ENCODE data around the gene ETNPPL. TPM values are rescaled to one million over a fixed set of nuclear protein-coding genes. Genes with fewer than 3 reads are reported as not detected.

The ETNPPL gene
- total RNA-seq, 1 experiment from 2014 or later, result 0.66 TPM

DNA sequence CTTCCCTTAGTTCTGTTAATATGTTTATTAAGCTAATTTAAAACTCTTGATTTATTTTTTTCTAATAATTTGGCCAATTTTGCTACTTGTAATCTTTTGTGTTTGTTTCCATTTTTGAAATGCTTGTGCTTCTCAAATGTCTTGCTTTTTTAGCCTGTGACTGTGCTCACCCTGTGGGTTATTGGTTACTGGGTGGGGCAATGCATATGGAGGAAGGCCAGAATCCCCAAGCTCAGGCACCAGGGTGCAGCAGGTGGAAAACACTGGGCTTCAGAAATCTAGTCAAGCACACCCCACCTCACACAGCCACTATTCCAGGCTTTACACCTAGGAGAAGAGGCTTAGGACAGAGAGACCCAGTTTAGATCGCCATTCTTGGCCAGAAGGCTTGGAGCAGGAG is 33.1 kb downstream of the ETNPPL start (continued):
- TF ChIP-seq GABPB1 (CRISPR knock-in tag; IDR thresholded peaks at IDR 0.05) (no peak), ZNF317 (CRISPR knock-in tag; IDR thresholded peaks at IDR 0.05; ENCODE audit: borderline replicate concordance, low read depth) (no peak), TEAD4 (CRISPR knock-in tag; IDR thresholded peaks at IDR 0.05) (no peak), MYBL2 (CRISPR knock-in tag; IDR thresholded peaks at IDR 0.05) (no peak), ZNF232 (CRISPR knock-in tag; IDR thresholded peaks at IDR 0.05) (no peak), IRF2 (CRISPR knock-in tag; IDR thresholded peaks at IDR 0.05; ENCODE audit: borderline replicate concordance, low read depth) (no peak)

- DNase-seq (ENCODE audit: low spot score) (no peak), ATAC-seq (no peak)
- Mint-ChIP-seq H3K27ac (no peak overlapping the region), H3K9me3 (peaks cover 61% of the 10 kb centered on the region), H3K36me3 (peaks cover 41% of the 10 kb centered on the region), H3K4me1 (no peaks in the 10 kb centered on the region), H3K4me3 (no peak overlapping the region), H3K27me3 (ENCODE audit: low read depth) (peaks cover 5% of the 10 kb centered on the region)
- ChIA-PET POLR2A (no interaction called here), CTCF (no interaction called here)
- TF ChIP-seq ZNF396 (CRISPR knock-in tag; IDR thresholded peaks at IDR 0.05; ENCODE audit: borderline replicate concordance) (no peak), NFATC4 (CRISPR knock-in tag; IDR thresholded peaks at IDR 0.05) (no peak), ESRRA (CRISPR knock-in tag; IDR thresholded peaks at IDR 0.05; ENCODE audit: borderline replicate concordance) (no peak), NR2C2 (CRISPR knock-in tag; IDR thresholded peaks at IDR 0.05) (no peak), ZNF423 (CRISPR knock-in tag; IDR thresholded peaks at IDR 0.05) (no peak), EMX1 (CRISPR knock-in tag; IDR thresholded peaks at IDR 0.05) (no peak), MXD4 (CRISPR knock-in tag; IDR thresholded peaks at IDR 0.05; ENCODE audit: borderline replicate concordance) (no peak), ZNF219 (CRISPR knock-in tag; IDR thresholded peaks at IDR 0.05; ENCODE audit: borderline replicate concordance) (no peak), KAT7 (CRISPR knock-in tag; IDR thresholded peaks at IDR 0.05; ENCODE audit: borderline replicate concordance) (no peak), TEAD1 (CRISPR knock-in tag; IDR thresholded peaks at IDR 0.05) (no peak), SMAD3 (CRISPR knock-in tag; IDR thresholded peaks at IDR 0.05; ENCODE audit: borderline replicate concordance) (no peak)
Observed at GRCh38 chr4:108725457-108725856, 37.4 kb downstream of the ETNPPL start.

DNA sequence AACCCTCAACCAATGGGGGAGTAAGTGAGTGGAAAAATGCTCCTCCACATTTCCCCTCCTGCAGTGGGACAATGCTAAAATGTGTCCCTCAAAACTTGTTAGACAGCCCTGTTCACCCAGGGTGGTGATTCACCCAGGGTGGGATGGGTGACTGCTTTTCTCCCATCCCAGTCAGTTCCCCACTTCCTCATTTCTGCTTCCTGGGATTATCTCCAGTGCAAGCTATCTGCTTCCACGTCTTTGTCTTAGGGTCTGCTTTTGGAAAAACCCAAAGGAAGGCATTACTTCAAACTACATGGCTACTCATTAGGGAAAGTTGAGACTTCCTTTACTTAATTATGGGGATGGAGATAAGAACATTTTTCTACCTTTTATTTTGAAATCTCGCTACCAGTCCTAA is 45.5 kb downstream of the ETNPPL start:
- CTCF ChIA-PET, result no interaction called here
- Mint-ChIP-seq H3K4me1 (peaks cover 37% of the 10 kb centered on the region), H3K27ac (no peak overlapping the region), H3K27me3 (ENCODE audit: low read depth) (peaks cover 3% of the 10 kb centered on the region; the same call in 1 of the 2 replicates), H3K4me3 (no peak overlapping the region), H3K9me3 (peaks cover 27% of the 10 kb centered on the region), H3K36me3 (peaks cover 2% of the 10 kb centered on the region)
- POLR2A ChIA-PET, result no interaction called here
- ATAC-seq (no peak), DNase-seq (ENCODE audit: low spot score) (no peak)
- TF ChIP-seq JAZF1 (CRISPR knock-in tag; IDR thresholded peaks at IDR 0.05) (no peak), GRHL2 (CRISPR knock-in tag; IDR thresholded peaks at IDR 0.05; ENCODE audit: insufficient replicate concordance, severe bottlenecking) (no peak), ELF4 (CRISPR knock-in tag; IDR thresholded peaks at IDR 0.05; ENCODE audit: low read depth) (no peak), E2F1 (CRISPR knock-in tag; IDR thresholded peaks at IDR 0.05) (no peak), MXD4 (CRISPR knock-in tag; IDR thresholded peaks at IDR 0.05; ENCODE audit: borderline replicate concordance) (no peak), RORB (CRISPR knock-in tag; IDR thresholded peaks at IDR 0.05) (no peak), NR3C1 (CRISPR knock-in tag; conservative IDR thresholded peaks at IDR 0.05; ENCODE audit: low read depth) (no peak), SP1 (CRISPR knock-in tag; conservative IDR thresholded peaks at IDR 0.05) (no peak), ZSCAN18 (CRISPR knock-in tag; IDR thresholded peaks at IDR 0.05) (no peak), TEAD1 (CRISPR knock-in tag; IDR thresholded peaks at IDR 0.05) (no peak)
- TF ChIP-seq, protein P1, sequence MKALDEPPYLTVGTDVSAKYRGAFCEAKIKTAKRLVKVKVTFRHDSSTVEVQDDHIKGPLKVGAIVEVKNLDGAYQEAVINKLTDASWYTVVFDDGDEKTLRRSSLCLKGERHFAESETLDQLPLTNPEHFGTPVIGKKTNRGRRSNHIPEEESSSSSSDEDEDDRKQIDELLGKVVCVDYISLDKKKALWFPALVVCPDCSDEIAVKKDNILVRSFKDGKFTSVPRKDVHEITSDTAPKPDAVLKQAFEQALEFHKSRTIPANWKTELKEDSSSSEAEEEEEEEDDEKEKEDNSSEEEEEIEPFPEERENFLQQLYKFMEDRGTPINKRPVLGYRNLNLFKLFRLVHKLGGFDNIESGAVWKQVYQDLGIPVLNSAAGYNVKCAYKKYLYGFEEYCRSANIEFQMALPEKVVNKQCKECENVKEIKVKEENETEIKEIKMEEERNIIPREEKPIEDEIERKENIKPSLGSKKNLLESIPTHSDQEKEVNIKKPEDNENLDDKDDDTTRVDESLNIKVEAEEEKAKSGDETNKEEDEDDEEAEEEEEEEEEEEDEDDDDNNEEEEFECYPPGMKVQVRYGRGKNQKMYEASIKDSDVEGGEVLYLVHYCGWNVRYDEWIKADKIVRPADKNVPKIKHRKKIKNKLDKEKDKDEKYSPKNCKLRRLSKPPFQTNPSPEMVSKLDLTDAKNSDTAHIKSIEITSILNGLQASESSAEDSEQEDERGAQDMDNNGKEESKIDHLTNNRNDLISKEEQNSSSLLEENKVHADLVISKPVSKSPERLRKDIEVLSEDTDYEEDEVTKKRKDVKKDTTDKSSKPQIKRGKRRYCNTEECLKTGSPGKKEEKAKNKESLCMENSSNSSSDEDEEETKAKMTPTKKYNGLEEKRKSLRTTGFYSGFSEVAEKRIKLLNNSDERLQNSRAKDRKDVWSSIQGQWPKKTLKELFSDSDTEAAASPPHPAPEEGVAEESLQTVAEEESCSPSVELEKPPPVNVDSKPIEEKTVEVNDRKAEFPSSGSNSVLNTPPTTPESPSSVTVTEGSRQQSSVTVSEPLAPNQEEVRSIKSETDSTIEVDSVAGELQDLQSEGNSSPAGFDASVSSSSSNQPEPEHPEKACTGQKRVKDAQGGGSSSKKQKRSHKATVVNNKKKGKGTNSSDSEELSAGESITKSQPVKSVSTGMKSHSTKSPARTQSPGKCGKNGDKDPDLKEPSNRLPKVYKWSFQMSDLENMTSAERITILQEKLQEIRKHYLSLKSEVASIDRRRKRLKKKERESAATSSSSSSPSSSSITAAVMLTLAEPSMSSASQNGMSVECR (CRISPR knock-in tag; IDR thresholded peaks at IDR 0.05; ENCODE audit: borderline replicate concordance), result no peak
- TF ChIP-seq, protein P2, sequence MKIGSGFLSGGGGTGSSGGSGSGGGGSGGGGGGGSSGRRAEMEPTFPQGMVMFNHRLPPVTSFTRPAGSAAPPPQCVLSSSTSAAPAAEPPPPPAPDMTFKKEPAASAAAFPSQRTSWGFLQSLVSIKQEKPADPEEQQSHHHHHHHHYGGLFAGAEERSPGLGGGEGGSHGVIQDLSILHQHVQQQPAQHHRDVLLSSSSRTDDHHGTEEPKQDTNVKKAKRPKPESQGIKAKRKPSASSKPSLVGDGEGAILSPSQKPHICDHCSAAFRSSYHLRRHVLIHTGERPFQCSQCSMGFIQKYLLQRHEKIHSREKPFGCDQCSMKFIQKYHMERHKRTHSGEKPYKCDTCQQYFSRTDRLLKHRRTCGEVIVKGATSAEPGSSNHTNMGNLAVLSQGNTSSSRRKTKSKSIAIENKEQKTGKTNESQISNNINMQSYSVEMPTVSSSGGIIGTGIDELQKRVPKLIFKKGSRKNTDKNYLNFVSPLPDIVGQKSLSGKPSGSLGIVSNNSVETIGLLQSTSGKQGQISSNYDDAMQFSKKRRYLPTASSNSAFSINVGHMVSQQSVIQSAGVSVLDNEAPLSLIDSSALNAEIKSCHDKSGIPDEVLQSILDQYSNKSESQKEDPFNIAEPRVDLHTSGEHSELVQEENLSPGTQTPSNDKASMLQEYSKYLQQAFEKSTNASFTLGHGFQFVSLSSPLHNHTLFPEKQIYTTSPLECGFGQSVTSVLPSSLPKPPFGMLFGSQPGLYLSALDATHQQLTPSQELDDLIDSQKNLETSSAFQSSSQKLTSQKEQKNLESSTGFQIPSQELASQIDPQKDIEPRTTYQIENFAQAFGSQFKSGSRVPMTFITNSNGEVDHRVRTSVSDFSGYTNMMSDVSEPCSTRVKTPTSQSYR (CRISPR knock-in tag; IDR thresholded peaks at IDR 0.05), result no peak
